ENCODE measurements around the gene GHRH. TPM values are rescaled to one million over a fixed set of nuclear protein-coding genes. Genes with fewer than 3 reads are reported as not detected.

GHRH gene
- total RNA-seq, 4 donors from 2014 or later, result not detected

GRCh38 chr20:37220731-37221130 lies 40.9 kb downstream of the GHRH start:
- no peaks in the 10 kb centered on the region for H3K27me3 ChIP-seq
- peaks cover 15 to 99% (median 29%) of the 10 kb centered on the region in 3 donors for H3K36me3 ChIP-seq
- WGBS, 2 donors, result 33 to 38% methylated on average over 3 of the region's 3 CpGs
- peak overlapping the region in 2 of 4 donors; percentile 31 to 47 for H3K27ac ChIP-seq
- H3K4me3 ChIP-seq, result no peak overlapping the region
- no peaks in the 10 kb centered on the region for H3K9me3 ChIP-seq
- DNase-seq, result no peak
- TF ChIP-seq POLR2A (IDR thresholded peaks at IDR 0.05) (no peak), CTCF (IDR thresholded peaks at IDR 0.05) (no peak)
- H3K4me1 ChIP-seq, result peaks cover 0 to 36% (median 6%) of the 10 kb centered on the region in 3 donors
- intact Hi-C loops (cut with DNase I), result no loop called here

GRCh38 chr20:37219751-37220668 lies 41.6 kb downstream of the GHRH start:
- DNase-seq, result no peak
- Histone ChIP-seq H3K9me3 (no peaks in the 10 kb centered on the region), H3K27ac (peak overlapping the region in 3 of 4 donors; percentile 1 to 47 (median 31)), H3K27me3 (no peaks in the 10 kb centered on the region), H3K4me3 (no peak overlapping the region), H3K4me1 (peaks cover 0 to 36% (median 6%) of the 10 kb centered on the region in 3 donors), H3K36me3 (peaks cover 15 to 99% (median 22%) of the 10 kb centered on the region in 3 donors)
- intact Hi-C loops (cut with DNase I), result no loop called here
- WGBS, 2 donors, result 62 to 69% methylated on average over 10 of the region's 10 CpGs
- no peak for TF ChIP-seq CTCF (IDR thresholded peaks at IDR 0.05)
- no peak for TF ChIP-seq POLR2A (IDR thresholded peaks at IDR 0.05)

- Histone ChIP-seq H3K9me3 (no peaks in the 10 kb centered on the region), H3K36me3 (peaks cover 4 to 99% (median 16%) of the 10 kb centered on the region in 3 donors), H3K27ac (no peak overlapping the region), H3K4me3 (no peak overlapping the region), H3K4me1 (peaks cover 0 to 36% (median 6%) of the 10 kb centered on the region in 3 donors), H3K27me3 (no peaks in the 10 kb centered on the region)
- TF ChIP-seq POLR2A (IDR thresholded peaks at IDR 0.05) (no peak), CTCF (IDR thresholded peaks at IDR 0.05) (no peak)
- DNase-seq, result no peak
- 72% methylated on average over 4 of the region's 4 CpGs for WGBS, 2 donors
- intact Hi-C loops (cut with DNase I), result no loop called here
Observed at GRCh38 chr20:37218976-37219375, 42.6 kb downstream of the GHRH start.

- WGBS, 2 donors, result 93 to 95% methylated on average over 4 of the region's 4 CpGs
- peaks cover 7 to 99% (median 13%) of the 10 kb centered on the region in 3 donors for H3K36me3 ChIP-seq
Observed at GRCh38 chr20:37218441-37218840, 43.2 kb downstream of the GHRH start.

More at GRCh38 chr20:37218441-37218840, 43.2 kb downstream of the GHRH start:
- intact Hi-C loops (cut with DNase I), result no loop called here
- Histone ChIP-seq H3K27me3 (no peaks in the 10 kb centered on the region), H3K4me3 (no peak overlapping the region), H3K4me1 (peaks cover 0 to 36% (median 6%) of the 10 kb centered on the region in 3 donors), H3K27ac (no peak overlapping the region), H3K9me3 (no peaks in the 10 kb centered on the region)
- no peak for DNase-seq
- TF ChIP-seq POLR2A (IDR thresholded peaks at IDR 0.05) (no peak), CTCF (IDR thresholded peaks at IDR 0.05) (no peak)
